Measurements from ENCODE around the gene UGT1A10. TPM values are rescaled to one million over a fixed set of nuclear protein-coding genes. Genes with fewer than 3 reads are reported as not detected.

UGT1A10 gene
- total and polyA plus RNA-seq, 2 donors (not counting 3 experiments of a cell fraction or from before 2014, with no cell fraction given), result not detected

DNA sequence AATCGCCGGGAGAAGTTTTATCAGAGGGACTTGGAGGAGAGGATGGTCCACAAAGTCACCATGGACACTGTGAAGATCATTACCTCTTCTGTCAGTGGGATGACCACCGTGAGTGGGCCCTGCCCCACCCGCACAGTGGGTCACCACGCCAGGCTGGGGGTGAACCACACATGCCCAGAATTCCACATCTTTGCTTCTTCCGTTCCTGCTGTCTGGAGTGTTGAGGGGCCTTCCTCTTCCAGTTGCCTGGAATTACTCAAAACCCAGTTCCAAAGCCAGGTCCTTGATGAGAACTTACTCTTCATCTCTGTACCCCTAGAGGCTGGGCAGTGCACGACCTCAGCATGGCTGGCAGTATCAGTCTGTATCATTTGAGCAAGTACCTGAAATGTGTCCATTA is 164.0 kb downstream of the UGT1A10 start:
- intact Hi-C loops (cut with micrococcal nuclease), result no loop called here
- Histone ChIP-seq H3K27ac (ENCODE audit: insufficient read depth, low read depth, low read length) (no peak overlapping the region), H3K36me3 (ENCODE audit: control insufficient read depth in 2 of 2, extremely low read depth in 1 of 2, insufficient read depth in 2 of 2, low read length in 2 of 2) (no peaks in the 10 kb centered on the region), H2AFZ (ENCODE audit: low read depth, low read length) (no peak overlapping the region), H3K9me1 (replicated peaks; ENCODE audit: control insufficient read depth, extremely low read depth, insufficient read depth, low read length) (no peaks in the 10 kb centered on the region), H3K9me3 (replicated peaks; ENCODE audit: control insufficient read depth, insufficient read depth, low read length) (no peaks in the 10 kb centered on the region), H3K4me1 (ENCODE audit: control insufficient read depth, extremely low read depth, insufficient read depth, low read length) (no peaks in the 10 kb centered on the region), H3K9ac (replicated peaks; ENCODE audit: extremely low read depth, insufficient read depth, low read length) (no peak overlapping the region), H3K27me3 (ENCODE audit: control insufficient read depth in 2 of 2, insufficient read depth in 2 of 2, low read length in 2 of 2) (no peaks in the 10 kb centered on the region), H3K4me2 (ENCODE audit: insufficient read depth, low read length) (no peak overlapping the region), H3K4me3 (replicated peaks in 1 of 3; ENCODE audit: insufficient read depth in 1 of 3, low read depth in 1 of 3, low read length in 3 of 3) (no peak overlapping the region), H4K20me1 (replicated peaks; ENCODE audit: control insufficient read depth, extremely low read depth, insufficient read depth, low read length) (no peaks in the 10 kb centered on the region), H3K79me2 (ENCODE audit: control insufficient read depth, insufficient read depth, low read length) (no peaks in the 10 kb centered on the region)
- DNase-seq (ENCODE audit: low read depth, low spot score) (no peak), FAIRE-seq (no peak)
- TF ChIP-seq JUN (IDR thresholded peaks at IDR 0.05; ENCODE audit: borderline replicate concordance, insufficient read depth, insufficient read length, low read depth), result no peak
- TF ChIP-seq FOS (IDR thresholded peaks at IDR 0.05; ENCODE audit: borderline replicate concordance, insufficient read depth, low read length), result no peak
- no peak for TF ChIP-seq POLR2AphosphoS5 (IDR thresholded peaks at IDR 0.05; ENCODE audit: insufficient read depth, low read depth, low read length)
- no peak for TF ChIP-seq GATA2 (IDR thresholded peaks at IDR 0.05; ENCODE audit: insufficient read depth, insufficient read length, low read depth, low read length)
- TF ChIP-seq, protein P1, sequence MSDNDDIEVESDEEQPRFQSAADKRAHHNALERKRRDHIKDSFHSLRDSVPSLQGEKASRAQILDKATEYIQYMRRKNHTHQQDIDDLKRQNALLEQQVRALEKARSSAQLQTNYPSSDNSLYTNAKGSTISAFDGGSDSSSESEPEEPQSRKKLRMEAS (IDR thresholded peaks at IDR 0.05; ENCODE audit: insufficient read depth, insufficient read length), result no peak
- no peak for TF ChIP-seq EZH2 (IDR thresholded peaks at IDR 0.05; ENCODE audit: borderline replicate concordance, low read depth, low read length, severe bottlenecking)
- TF ChIP-seq, protein P2, sequence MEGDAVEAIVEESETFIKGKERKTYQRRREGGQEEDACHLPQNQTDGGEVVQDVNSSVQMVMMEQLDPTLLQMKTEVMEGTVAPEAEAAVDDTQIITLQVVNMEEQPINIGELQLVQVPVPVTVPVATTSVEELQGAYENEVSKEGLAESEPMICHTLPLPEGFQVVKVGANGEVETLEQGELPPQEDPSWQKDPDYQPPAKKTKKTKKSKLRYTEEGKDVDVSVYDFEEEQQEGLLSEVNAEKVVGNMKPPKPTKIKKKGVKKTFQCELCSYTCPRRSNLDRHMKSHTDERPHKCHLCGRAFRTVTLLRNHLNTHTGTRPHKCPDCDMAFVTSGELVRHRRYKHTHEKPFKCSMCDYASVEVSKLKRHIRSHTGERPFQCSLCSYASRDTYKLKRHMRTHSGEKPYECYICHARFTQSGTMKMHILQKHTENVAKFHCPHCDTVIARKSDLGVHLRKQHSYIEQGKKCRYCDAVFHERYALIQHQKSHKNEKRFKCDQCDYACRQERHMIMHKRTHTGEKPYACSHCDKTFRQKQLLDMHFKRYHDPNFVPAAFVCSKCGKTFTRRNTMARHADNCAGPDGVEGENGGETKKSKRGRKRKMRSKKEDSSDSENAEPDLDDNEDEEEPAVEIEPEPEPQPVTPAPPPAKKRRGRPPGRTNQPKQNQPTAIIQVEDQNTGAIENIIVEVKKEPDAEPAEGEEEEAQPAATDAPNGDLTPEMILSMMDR (IDR thresholded peaks at IDR 0.05; ENCODE audit: extremely low read depth in 1 of 2, insufficient read depth in 1 of 2, low read depth in 1 of 2, low read length in 2 of 2), result no peak
- no peak for TF ChIP-seq MYC (IDR thresholded peaks at IDR 0.05; ENCODE audit: low read depth, low read length)
- no peak for TF ChIP-seq POLR2A (IDR thresholded peaks at IDR 0.05; ENCODE audit: low read depth, low read length)
- BruUV-seq (replicated peaks), result no TSS peak
- ChIA-PET CTCF (no interaction called here), POLR2A (no interaction called here)
- dilution Hi-C loops (cut with MboI; ENCODE audit: extremely low pct_ligation_motif_present, low sequenced_read_pairs), result no loop called here
